ENCODE measurements around the gene TP53TG5. TPM values are rescaled to one million over a fixed set of nuclear protein-coding genes. Genes with fewer than 3 reads are reported as not detected.
A peak's percentile ranks its signal among the peaks of the same experiment; 100 is the strongest.

The TP53TG5 gene
- total and polyA plus RNA-seq, 2 donors from 2014 or later = not detected

- FAIRE-seq (no peak), DNase-seq (peak in 2 of 5 donors; percentile 37 to 90)
- H3K4me1 ChIP-seq (ENCODE audit: control insufficient read depth in 2 of 3, insufficient read depth in 2 of 3, low read depth in 1 of 3, low read length in 3 of 3) = peaks cover 2 to 35% (median 29%) of the 10 kb centered on the region in 3 donors
Measured at GRCh38 chr20:45359069-45359405, 19.1 kb downstream of the TP53TG5 start.

GRCh38 chr20:45358282-45359068 lies 19.6 kb downstream of the TP53TG5 start:
- Histone ChIP-seq H3K9ac (ENCODE audit: low read length in 3 of 3) (peak overlapping the region in 2 of 3 donors; percentile 1 to 77), H3K36me3 (ENCODE audit: control insufficient read depth in 2 of 3, insufficient read depth in 3 of 3, low read length in 3 of 3) (no peaks in the 10 kb centered on the region), H3K27me3 (ENCODE audit: control insufficient read depth, insufficient read depth, low read length) (no peaks in the 10 kb centered on the region), H3K4me3 (ENCODE audit: low read length in 3 of 3) (peak overlapping the region in 2 of 3 donors; percentile 15 to 22), H3K9me3 (ENCODE audit: control insufficient read depth in 2 of 3, insufficient read depth in 1 of 3, low read length in 3 of 3) (no peaks in the 10 kb centered on the region), H3K4me1 (ENCODE audit: control insufficient read depth in 2 of 3, insufficient read depth in 2 of 3, low read depth in 1 of 3, low read length in 3 of 3) (peaks cover 2 to 32% (median 26%) of the 10 kb centered on the region in 3 donors), H3K27ac (ENCODE audit: low read depth in 2 of 2, low read length in 2 of 2) (peak overlapping the region; percentile 96)
- DNase-seq = peak in 4 of 5 donors; percentile 69 to 89 (median 80)
- TF ChIP-seq CTCF (IDR thresholded peaks at IDR 0.05; ENCODE audit: borderline replicate concordance, extremely low read depth, insufficient read depth) = no peak
- intact Hi-C loops (cut with DNase I) = no loop called here
- no peak for FAIRE-seq

More at GRCh38 chr20:45359069-45359405, 19.1 kb downstream of the TP53TG5 start:
- no peaks in the 10 kb centered on the region for H3K9me3 ChIP-seq (ENCODE audit: control insufficient read depth in 2 of 3, insufficient read depth in 1 of 3, low read length in 3 of 3)
- H3K27me3 ChIP-seq (ENCODE audit: control insufficient read depth, insufficient read depth, low read length) = no peaks in the 10 kb centered on the region
- no peaks in the 10 kb centered on the region for H3K36me3 ChIP-seq (ENCODE audit: control insufficient read depth in 2 of 3, insufficient read depth in 3 of 3, low read length in 3 of 3)
- no peak overlapping the region for H3K4me3 ChIP-seq (ENCODE audit: low read length in 3 of 3)
- H3K27ac ChIP-seq (ENCODE audit: low read depth in 2 of 2, low read length in 2 of 2) = peak overlapping the region; percentile 96
- TF ChIP-seq CTCF (IDR thresholded peaks at IDR 0.05; ENCODE audit: borderline replicate concordance, extremely low read depth, insufficient read depth) = no peak
- intact Hi-C loops (cut with DNase I) = no loop called here
- peak overlapping the region in 1 of 3 donors; percentile 77 for H3K9ac ChIP-seq (ENCODE audit: low read length in 3 of 3)

GRCh38 chr20:45355209-45356084 lies 22.7 kb downstream of the TP53TG5 start:
- no peak for FAIRE-seq
- intact Hi-C loops (cut with DNase I) = no loop called here
- no peak for DNase-seq
- Histone ChIP-seq H3K4me3 (ENCODE audit: low read length in 3 of 3) (no peak overlapping the region), H3K36me3 (ENCODE audit: control insufficient read depth in 2 of 3, insufficient read depth in 3 of 3, low read length in 3 of 3) (no peaks in the 10 kb centered on the region), H3K27me3 (ENCODE audit: control insufficient read depth, insufficient read depth, low read length) (no peaks in the 10 kb centered on the region), H3K9me3 (ENCODE audit: control insufficient read depth in 2 of 3, insufficient read depth in 1 of 3, low read length in 3 of 3) (no peaks in the 10 kb centered on the region), H3K9ac (ENCODE audit: low read length in 3 of 3) (no peak overlapping the region), H3K27ac (ENCODE audit: low read depth in 2 of 2, low read length in 2 of 2) (no peak overlapping the region), H3K4me1 (ENCODE audit: control insufficient read depth in 2 of 3, insufficient read depth in 2 of 3, low read depth in 1 of 3, low read length in 3 of 3) (peaks cover 2 to 32% (median 23%) of the 10 kb centered on the region in 3 donors)
- no peak for TF ChIP-seq CTCF (IDR thresholded peaks at IDR 0.05; ENCODE audit: borderline replicate concordance, extremely low read depth, insufficient read depth)
